ENCODE results near the gene CR2. TPM values are rescaled to one million over a fixed set of nuclear protein-coding genes. Genes with fewer than 3 reads are reported as not detected.

The CR2 gene
- not detected in 2 replicates for total RNA-seq

GRCh38 chr1:207454046-207454964, at the start of gene CR2:
TSS of gene CR2 (plus strand) at chr1:207454328. CDS start at chr1:207454419, 91 bp downstream.

GRCh38 chr1:207495801-207496792, 42.0 kb downstream of the CR2 start, which contains the start of gene CR1:
TSS of gene CR1 (plus strand) at chr1:207496157. CDS start at chr1:207496268, 111 bp downstream.

Other genes starting within 250 kb of the CR2 start
- gene CD55, start 132.7 kb upstream of the CR2 start, total RNA-seq, result 39.1 and 42.9 TPM in 2 replicates
- gene CR1, start 41.8 kb downstream of the CR2 start, total RNA-seq, result not detected in 2 replicates
- gene CR1L, start 190.8 kb downstream of the CR2 start, total RNA-seq, result not detected in 2 replicates